K562 (cell line): ENCODE measurements around the gene MVD. TPM values are rescaled to one million over a fixed set of nuclear protein-coding genes. Genes with fewer than 3 reads are reported as not detected.

Experiments
- ATAC-seq: fragments of 200-7000 bp; cut with Tn5 transposase; 3 replicates; pipeline ENCODE4 v1.9.1; 2020; ENCODE audit warnings: moderate library complexity
- BruUV-seq: library from RNA; stranded (reverse); fragments of 400-500 nt; replicated peaks from 2 replicates; lab custom pipeline; 2021; lab: Mats Ljungman, UMichigan
- CTCF ChIA-PET: fragments of 300-600 bp; formaldehyde crosslinking; extraction: SDS; loops from one replicate; lab custom pipeline; 2021; ENCODE audit warnings: low intra/inter-chr PET ratio; lab: Yijun Ruan, JAX
- POLR2A ChIA-PET: fragments of 300-600, 350-650 bp; sonication (Branson Sonifier 250); formaldehyde crosslinking; extraction: SDS; loops from one replicate; lab custom pipeline; 2021; ENCODE audit warnings: antibody characterized with exemption, inconsistent platforms; lab: Yijun Ruan, JAX
- DNase-seq, 4 experiments: peaks; one replicate each; pipeline versions ENCODE4 v3.0.0 to v3.0.0-alpha.2; 2011 to 2018; ENCODE audit warnings: low spot score in 3 of 4, mixed read lengths in 3 of 4; ENCODE audit errors: extremely low read depth in 1 of 4
- FAIRE-seq: peaks from 2 replicates; lab custom pipeline; 2011; peaks lifted over from hg19 to GRCh38; lab: Jason Lieb, UNC
- H2AFZ ChIP-seq: 2 replicates; pipeline ENCODE4 v1.6.0; 2011; ENCODE audit warnings: low read depth, low read length, control low read depth, inconsistent platforms
- H3K27ac ChIP-seq: fragments of 200-600 bp; 3 replicates; pipeline ENCODE4 v1.8.0; 2011; ENCODE audit warnings: low read depth, mild to moderate bottlenecking, control low read depth, inconsistent platforms, low read length, moderate library complexity, mixed read lengths; ENCODE audit errors: extremely low read depth
- H3K27me3 ChIP-seq, 2 experiments: fragments of 300-600 bp in 1 of 2; 2 replicates in 1 of 2; 3 replicates in 1 of 2; pipeline versions ENCODE4 v1.6.0 to v1.8.0; 2011; ENCODE audit warnings: inconsistent platforms in 2 of 2, low read length in 2 of 2, mild to moderate bottlenecking in 1 of 2, mixed read lengths in 1 of 2, moderate library complexity in 1 of 2; ENCODE audit not compliant: control insufficient read depth in 2 of 2, insufficient read depth in 2 of 2
- H3K36me3 ChIP-seq: fragments of 300-600 bp; 3 replicates; pipeline ENCODE4 v1.8.0; 2011; ENCODE audit warnings: mild to moderate bottlenecking, low read length, inconsistent platforms; ENCODE audit not compliant: control insufficient read depth, insufficient read depth
- H3K4me1 ChIP-seq, 2 experiments: fragments of 200-600 bp in 1 of 2; replicated peaks in 1 of 2; 2 replicates in 1 of 2; 3 replicates in 1 of 2; pipeline versions ENCODE4 v1.5.1 to v1.8.0; 2011; ENCODE audit warnings: inconsistent platforms in 2 of 2, low read length in 2 of 2, mild to moderate bottlenecking in 1 of 2, mixed read lengths in 1 of 2, moderate library complexity in 1 of 2; ENCODE audit not compliant: control insufficient read depth in 2 of 2, insufficient read depth in 2 of 2
- H3K4me2 ChIP-seq: 2 replicates; pipeline ENCODE4 v1.6.1; 2011; ENCODE audit warnings: low read length, control low read depth, inconsistent platforms, mixed read lengths; ENCODE audit not compliant: insufficient read depth
- H3K4me3 ChIP-seq: fragments of 200-600 bp; sonication (generic), shearing (Covaris generic); 2 replicates; pipeline ENCODE4 v1.5.1; 2016; ENCODE audit warnings: control low read depth, inconsistent platforms
- H3K79me2 ChIP-seq: fragments of 200-600 bp; 3 replicates; pipeline ENCODE4 v1.8.0; 2011; ENCODE audit warnings: low read length, inconsistent platforms; ENCODE audit not compliant: control insufficient read depth, insufficient read depth
- H3K9ac ChIP-seq, 2 experiments: 2 replicates each; pipeline versions ENCODE4 v1.6.0 to v1.6.1; 2011; ENCODE audit warnings: low read depth in 2 of 2, low read length in 2 of 2, control low read depth in 1 of 2, inconsistent platforms in 1 of 2, mild to moderate bottlenecking in 1 of 2, mixed read lengths in 1 of 2; ENCODE audit not compliant: insufficient read depth in 1 of 2
- H3K9me1 ChIP-seq: one replicate; pipeline ENCODE4 v1.6.0; 2011; ENCODE audit warnings: inconsistent platforms, mild to moderate bottlenecking, low read length, moderate library complexity; ENCODE audit not compliant: control insufficient read depth, insufficient read depth
- H3K9me3 ChIP-seq: replicated peaks from 2 replicates; pipeline ENCODE4 v1.5.1; 2011; ENCODE audit warnings: low read depth, low read length, inconsistent platforms; ENCODE audit not compliant: control insufficient read depth, insufficient read depth
- H4K20me1 ChIP-seq: replicated peaks from 2 replicates; pipeline ENCODE4 v1.6.1; 2011; ENCODE audit warnings: low read length, inconsistent platforms, mixed read lengths; ENCODE audit not compliant: control insufficient read depth, insufficient read depth
- EP400 ChIP-seq: fragments of 450-650 bp; IDR thresholded peaks from 2 replicates; pipeline ENCODE4 v1.6.1; 2017; ENCODE audit warnings: antibody characterized with exemption, mild to moderate bottlenecking, moderate library complexity
- HOXB6 ChIP-seq: fragments of 250-450 bp; sonication (Bioruptor Pico); IDR thresholded peaks from 2 replicates; pipeline ENCODE4 v1.5.1; 2022; ENCODE audit warnings: mild to moderate bottlenecking, borderline replicate concordance
- MED1 ChIP-seq: sonication (generic); formaldehyde crosslinking; IDR thresholded peaks from 2 replicates; pipeline ENCODE4 v1.8.1; 2023; ENCODE audit warnings: missing genetic modification reagents, borderline replicate concordance
- PKNOX1 ChIP-seq: fragments of 450-650 bp; IDR thresholded peaks from 2 replicates; pipeline ENCODE4 v1.6.1; 2016
- REST ChIP-seq, 2 experiments: fragments of 450-650 bp; formaldehyde crosslinking in 1 of 2; IDR thresholded peaks; 2 replicates each; pipeline versions ENCODE4 v1.4.0 to v1.6.1; 2014 to 2020; ENCODE audit warnings: mild to moderate bottlenecking in 2 of 2, borderline replicate concordance in 1 of 2, low read depth in 1 of 2
- RFX7 ChIP-seq: fragments of 250-450 bp; sonication (Bioruptor Pico); IDR thresholded peaks from 2 replicates; pipeline ENCODE4 v1.5.1; 2021; ENCODE audit warnings: mild to moderate bottlenecking
- SMARCE1 ChIP-seq: fragments of 450-650 bp; IDR thresholded peaks from 2 replicates; pipeline ENCODE4 v1.7.1; 2016; ENCODE audit warnings: mild to moderate bottlenecking
- ZNF224 ChIP-seq: sonication (generic); formaldehyde crosslinking; IDR thresholded peaks from 2 replicates; pipeline ENCODE4 v1.8.0; 2022; ENCODE audit warnings: mild to moderate bottlenecking, missing genetic modification reagents
- WGBS: fragments of 100-300 bp; shearing (Covaris generic); methylation state at CpG from one replicate; pipeline ENCODE4 v1.1.6; 2016; ENCODE audit warnings: low coverage, mixed read lengths; ENCODE audit not compliant: insufficient coverage; ENCODE audit errors: missing lambda C conversion rate; 5-methylcytosine and 5-hydroxymethylcytosine counted together
- in situ Hi-C: fragments of 300-500 bp; cut with MboI; formaldehyde crosslinking; loops from 4 replicates; pipeline ENCODE4 v1.15.0; 2018; ENCODE audit warnings: inconsistent platforms, mixed read lengths
- intact Hi-C: fragments of 100-400 bp; cut with micrococcal nuclease; formaldehyde crosslinking; loops from 2 replicates; pipeline ENCODE4 v1.14.2; 2022
- polyA plus RNA-seq, 8 experiments: library from polyadenylated mRNA; depleted of rRNA in 4 of 8; stranded (reverse) in 5 of 8; unstranded in 3 of 8; fragments of >200 nt; fragmentation: Nextera tagmentation in 2 of 8; fragmentation: Illumina TruSeq in 1 of 8; extraction: Ambion mirVana in 2 of 8; extraction: Trizol in 1 of 8; gene quantifications; 2 replicates each; pipeline versions ENCODE4 v1.2.1 to v1.2.3, GENCODE V29; 2011 to 2014; ENCODE audit warnings: inconsistent platforms in 1 of 8, missing spikeins in 1 of 8
- total RNA-seq, 7 experiments: library from RNA; depleted of rRNA in 6 of 7; stranded (reverse); fragments of >200 nt in 6 of 7; fragmentation: Illumina TruSeq in 2 of 7; extraction: Trizol in 2 of 7; gene quantifications; 2 replicates each; pipeline versions ENCODE4 v1.2.1 to v1.2.3, GENCODE V29; 2011 to 2021; ENCODE audit warnings: low replicate concordance in 1 of 7

MVD gene
- total and polyA plus RNA-seq, 9 of the 15 experiments (the other 6 are each of a cell fraction or from before 2014, with no cell fraction given) = 12.2 to 141 (median 45.3) TPM

GRCh38 chr16:88657371-88657770 lies 5.5 kb downstream of the MVD start:
- H3K9me3 ChIP-seq = no peaks in the 10 kb centered on the region
- TF ChIP-seq PKNOX1 (no peak), EP400 (no peak), ZNF224 (CRISPR knock-in tag) (no peak), SMARCE1 (no peak), RFX7 (CRISPR knock-in tag) (no peak), HOXB6 (CRISPR knock-in tag) (no peak), MED1 (CRISPR knock-in tag) (no peak), REST (IDR thresholded peaks at IDR 0.05; ENCODE audit: borderline replicate concordance) (no peak), REST (CRISPR knock-in tag; IDR thresholded peaks at IDR 0.05; ENCODE audit: low read depth) (no peak)
- ChIA-PET POLR2A (interaction anchor here (0.6 to 1.3 kb wide), 4 partner anchors 16 to 24 kb away, joined by 3 read pairs; no protein-coding TSS in a partner anchor), CTCF (no interaction called here)
- FAIRE-seq = no peak
- no peak overlapping the region for H3K27ac ChIP-seq
- no peak overlapping the region for H3K4me2 ChIP-seq
- no peaks in the 10 kb centered on the region for H3K27me3 ChIP-seq
- no TSS peak for BruUV-seq
- H3K79me2 ChIP-seq = peaks cover 50% of the 10 kb centered on the region
- no peak for DNase-seq
- no peak overlapping the region for H3K4me3 ChIP-seq
- no peak for ATAC-seq
- in situ Hi-C loops (no loop called here), intact Hi-C loops (no loop called here)
- peaks cover 10% of the 10 kb centered on the region; the same call in 1 of the 2 replicates for H4K20me1 ChIP-seq
- peaks cover 12 to 89% of the 10 kb centered on the region in 2 experiments for H3K4me1 ChIP-seq
- H2AFZ ChIP-seq = no peak overlapping the region
- no peaks in the 10 kb centered on the region for H3K9me1 ChIP-seq
- H3K36me3 ChIP-seq = peaks cover 79% of the 10 kb centered on the region; the same call in 2 of the 3 replicates
- 94% methylated on average over 19 of the region's 19 CpGs for WGBS
- no peak overlapping the region; a peak in 1 of 4 replicates for H3K9ac ChIP-seq
